Stimulated activated CD8-positive, alpha-beta memory T cell treated with anti-CD3 and anti-CD28 coated beads, Interleukin-4, amount 100 ng/mL, for 48 hours (primary cell): ENCODE results near the gene LDLRAD3.

Source experiments
- DNase-seq: peaks from one replicate; pipeline ENCODE4 v3.0.0-alpha.2; 2020

The LDLRAD3 gene

DNA sequence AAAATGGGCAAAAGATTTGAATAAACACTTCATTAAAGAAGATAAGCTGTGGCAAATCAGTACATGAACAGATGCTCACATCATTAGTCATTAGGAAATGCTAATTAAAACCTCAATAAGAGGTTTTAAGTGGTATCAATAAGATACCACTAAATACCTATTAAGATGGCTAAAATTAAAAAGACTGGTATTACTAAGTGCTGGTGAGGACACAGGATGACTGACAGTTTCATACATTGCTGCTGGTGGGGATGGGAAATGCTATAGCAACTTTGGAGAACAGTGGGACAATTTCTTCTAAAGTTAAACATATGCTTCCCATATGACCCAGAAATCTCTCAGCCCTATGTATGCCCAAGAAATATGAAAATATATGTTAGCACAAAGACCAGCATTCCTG lies 276.1 kb downstream of the LDLRAD3 start:
- DNase-seq, result no peak

DNA sequence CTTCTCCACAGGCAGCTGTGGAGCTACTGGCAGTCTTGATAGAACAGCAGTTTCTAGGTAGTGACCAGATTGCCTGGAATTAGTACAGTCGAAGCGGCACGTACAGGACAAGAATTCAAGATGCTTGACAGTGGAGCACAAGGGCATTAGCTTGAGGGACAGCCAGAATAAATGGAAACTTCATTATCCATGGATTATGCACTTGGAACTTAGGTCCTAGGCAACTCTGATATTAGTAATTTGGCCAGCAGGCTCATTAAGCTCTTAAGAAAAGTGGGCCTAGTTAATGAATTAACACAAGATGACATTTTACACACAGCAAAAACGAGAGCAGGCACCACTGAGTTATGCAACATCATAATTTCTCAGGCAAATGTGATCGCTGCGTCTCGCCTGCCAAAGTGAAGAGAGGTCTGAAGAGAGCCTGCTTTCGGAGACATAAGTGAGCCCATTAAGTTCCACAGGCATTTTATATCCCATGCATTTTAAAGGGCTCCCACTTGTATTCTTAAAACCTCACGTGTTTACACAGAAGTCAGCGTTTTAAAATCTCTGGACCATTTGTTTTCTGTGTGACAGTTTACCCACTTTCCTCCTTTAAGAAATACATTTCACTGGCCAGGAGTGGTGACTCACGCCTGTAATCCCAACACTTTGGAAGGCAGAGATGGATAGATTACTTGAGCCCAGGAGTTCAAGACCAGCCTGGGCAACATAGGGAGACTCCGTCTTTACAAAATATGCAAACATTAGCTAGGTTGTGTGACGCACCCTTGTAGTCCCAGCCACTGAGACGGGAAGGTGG lies 279.2 kb downstream of the LDLRAD3 start:
- no peak for DNase-seq

- DNase-seq, result no peak
These were observed 280.5 kb downstream of the LDLRAD3 start for GRCh38 chr11:36224209-36224882.

DNA sequence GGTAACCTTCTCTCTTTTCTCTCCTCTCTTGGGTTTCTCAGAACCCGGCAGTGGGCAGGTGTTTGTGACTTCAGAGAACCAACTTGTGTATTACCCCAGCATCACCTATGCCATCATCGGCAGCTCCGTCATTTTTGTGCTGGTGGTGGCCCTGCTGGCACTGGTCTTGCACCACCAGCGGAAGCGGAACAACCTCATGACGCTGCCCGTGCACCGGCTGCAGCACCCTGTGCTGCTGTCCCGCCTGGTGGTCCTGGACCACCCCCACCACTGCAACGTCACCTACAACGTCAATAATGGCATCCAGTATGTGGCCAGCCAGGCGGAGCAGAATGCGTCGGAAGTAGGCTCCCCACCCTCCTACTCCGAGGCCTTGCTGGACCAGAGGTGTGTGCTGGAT lies 283.2 kb downstream of the LDLRAD3 start:
- DNase-seq, result no peak

- DNase-seq, result no peak
These were observed 284.8 kb downstream of the LDLRAD3 start for GRCh38 chr11:36228689-36229088.

DNA sequence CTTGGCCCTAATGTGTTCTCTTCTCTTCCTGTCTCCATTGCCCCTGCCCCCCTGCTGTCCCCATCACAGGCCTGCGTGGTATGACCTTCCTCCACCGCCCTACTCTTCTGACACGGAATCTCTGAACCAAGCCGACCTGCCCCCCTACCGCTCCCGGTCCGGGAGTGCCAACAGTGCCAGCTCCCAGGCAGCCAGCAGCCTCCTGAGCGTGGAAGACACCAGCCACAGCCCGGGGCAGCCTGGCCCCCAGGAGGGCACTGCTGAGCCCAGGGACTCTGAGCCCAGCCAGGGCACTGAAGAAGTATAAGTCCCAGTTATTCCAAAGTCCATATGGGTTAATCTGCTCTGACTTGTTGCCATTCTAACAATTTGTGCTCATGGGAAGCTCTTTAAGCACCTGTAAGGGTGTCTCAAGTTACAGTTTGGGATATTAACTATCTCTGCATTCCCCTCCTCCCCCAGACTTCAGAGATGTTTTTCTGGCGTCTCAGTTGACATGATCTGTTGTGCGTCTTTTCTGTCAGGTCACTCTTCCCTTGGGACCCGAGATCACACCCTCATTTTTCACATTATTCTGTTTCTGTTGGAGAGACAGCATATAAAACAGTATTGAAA lies 285.3 kb downstream of the LDLRAD3 start:
- DNase-seq, result no peak

GRCh38 chr11:36230779-36231699 lies 287.2 kb downstream of the LDLRAD3 start:
- DNase-seq, result no peak

- DNase-seq, result no peak
These were observed 289.3 kb downstream of the LDLRAD3 start for GRCh38 chr11:36233204-36233603.

DNA sequence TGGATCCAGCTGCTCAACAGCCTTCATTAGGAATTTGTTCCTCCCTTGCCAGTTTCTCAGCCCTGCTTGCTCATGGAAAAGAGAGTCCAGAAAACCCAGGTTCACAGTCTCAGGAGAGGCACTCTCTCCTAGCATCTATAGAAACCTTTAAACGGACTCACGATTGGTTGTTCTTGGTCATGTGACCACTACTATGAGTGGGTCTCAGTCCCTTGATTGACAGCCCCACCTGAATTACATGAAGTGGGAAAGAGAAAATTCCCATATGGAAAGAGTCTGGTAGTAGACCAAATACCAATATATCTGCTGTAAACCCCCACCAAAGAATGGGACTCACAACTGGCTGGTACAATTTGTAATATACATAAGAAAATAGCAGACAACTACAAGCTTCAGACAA lies 291.0 kb downstream of the LDLRAD3 start:
- no peak for DNase-seq

DNA sequence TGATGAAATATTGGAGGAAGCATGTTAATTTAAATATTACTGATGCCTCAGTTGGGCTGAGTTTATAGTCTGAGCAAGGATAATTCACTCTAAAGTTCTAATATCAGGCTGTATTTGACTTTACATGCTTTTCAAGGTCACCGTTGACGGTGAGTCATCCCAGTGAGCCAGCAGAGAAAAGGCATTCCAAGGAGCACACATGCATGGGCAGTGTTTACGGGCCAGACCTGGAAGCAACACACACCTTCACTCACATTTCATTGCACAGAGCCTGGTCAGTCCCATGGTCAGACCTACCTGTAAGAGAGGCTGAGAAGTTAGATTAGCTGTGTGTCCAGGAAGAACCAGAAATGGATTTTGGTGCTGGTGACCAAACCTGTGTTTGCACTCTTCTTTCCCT lies 291.9 kb downstream of the LDLRAD3 start:
- DNase-seq, result no peak

- no peak for DNase-seq
These were observed 293.5 kb downstream of the LDLRAD3 start for GRCh38 chr11:36237391-36237790.

DNA sequence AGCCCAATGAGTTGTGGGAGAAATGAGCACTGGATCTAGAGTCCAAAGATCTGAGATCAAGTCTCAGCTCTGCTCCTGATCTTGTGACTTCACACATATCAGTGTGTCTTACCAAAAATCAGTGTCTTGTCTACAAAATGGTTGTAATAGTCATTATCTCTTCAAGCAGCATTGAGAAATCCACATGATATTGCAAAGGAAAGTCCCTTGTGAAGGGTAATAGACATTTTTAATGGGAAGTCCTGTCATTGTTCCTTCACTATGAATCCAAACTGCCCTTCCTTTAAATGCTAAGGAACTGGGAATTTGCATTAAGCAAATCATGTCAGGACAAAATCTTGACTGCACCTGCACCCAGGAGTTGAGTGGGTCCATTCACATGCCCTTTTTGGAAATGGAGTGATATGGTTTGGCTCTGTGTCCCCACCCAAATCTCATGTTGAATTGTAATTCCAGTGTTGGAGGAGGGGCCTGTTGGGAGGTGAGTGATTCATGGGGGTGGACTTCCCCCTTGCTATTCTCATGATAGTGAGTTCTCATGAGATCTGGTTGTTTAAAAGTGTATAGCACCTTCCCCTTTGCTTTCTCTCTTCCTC lies 294.3 kb downstream of the LDLRAD3 start:
- DNase-seq, result no peak

GRCh38 chr11:36238881-36239280 lies 295.0 kb downstream of the LDLRAD3 start:
- no peak for DNase-seq

DNA sequence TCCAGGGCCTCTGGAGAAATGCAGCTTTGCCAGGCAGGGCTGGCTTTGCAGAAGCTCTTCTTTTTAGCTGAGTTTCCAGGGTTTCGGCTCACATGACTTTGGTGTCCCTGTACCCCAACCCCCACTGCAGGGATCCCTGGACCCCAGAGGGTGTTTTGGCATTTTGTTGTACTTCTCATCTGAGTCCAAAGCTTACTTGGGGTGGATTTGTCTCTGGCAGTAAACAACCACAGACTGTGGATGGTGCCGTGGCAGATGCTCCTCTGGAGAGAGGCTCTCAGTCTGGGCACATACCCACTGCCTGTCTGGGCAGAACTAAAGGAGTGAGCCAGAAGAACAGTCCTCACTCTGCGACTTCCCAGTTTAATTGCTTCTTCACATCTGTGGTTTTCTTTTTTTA lies 295.8 kb downstream of the LDLRAD3 start:
- no peak for DNase-seq

- DNase-seq, result no peak
These were observed 296.3 kb downstream of the LDLRAD3 start for GRCh38 chr11:36240173-36240572.

GRCh38 chr11:36240801-36241200 lies 296.9 kb downstream of the LDLRAD3 start:
- DNase-seq, result no peak

DNA sequence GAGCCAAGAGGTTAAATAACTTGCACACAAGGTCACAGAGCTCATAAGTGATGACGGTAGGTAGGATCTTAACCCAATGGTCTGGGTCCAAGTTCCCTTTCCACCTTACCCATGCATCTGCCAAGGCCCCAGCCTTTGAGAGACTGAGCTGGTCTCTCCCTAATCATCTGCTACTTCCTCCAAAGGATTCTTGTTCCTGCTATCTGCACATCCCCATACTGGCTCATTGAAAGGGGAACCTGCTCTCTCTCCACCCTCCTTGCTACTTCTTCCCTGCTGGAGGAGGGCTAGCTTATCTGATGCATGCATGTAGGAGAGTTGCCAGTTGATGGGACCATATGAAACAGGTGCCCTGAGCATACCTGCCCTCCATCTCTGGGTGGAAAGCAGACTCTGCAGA lies 297.6 kb downstream of the LDLRAD3 start:
- no peak for DNase-seq

GRCh38 chr11:36243641-36244040 lies 299.8 kb downstream of the LDLRAD3 start:
- DNase-seq, result no peak

DNA sequence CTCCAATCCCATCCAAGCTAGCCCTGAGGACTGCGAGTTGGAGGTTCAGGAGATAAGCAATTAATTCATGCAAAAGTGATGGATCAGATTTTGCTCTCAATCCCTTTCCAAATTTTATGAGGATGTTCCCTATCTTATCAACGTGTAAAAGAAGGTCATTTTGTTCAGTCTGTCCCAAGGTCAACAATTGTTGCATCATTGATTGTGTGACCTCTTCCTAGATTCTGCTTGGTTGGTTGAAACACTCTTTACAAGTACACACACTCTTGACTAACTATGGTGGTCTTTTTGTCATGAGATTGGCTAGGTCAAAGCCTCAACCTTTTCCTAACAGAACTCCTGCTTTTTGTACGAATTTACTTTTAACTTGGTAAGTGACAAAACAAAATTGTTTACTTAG lies 303.6 kb downstream of the LDLRAD3 start:
- no peak for DNase-seq

DNA sequence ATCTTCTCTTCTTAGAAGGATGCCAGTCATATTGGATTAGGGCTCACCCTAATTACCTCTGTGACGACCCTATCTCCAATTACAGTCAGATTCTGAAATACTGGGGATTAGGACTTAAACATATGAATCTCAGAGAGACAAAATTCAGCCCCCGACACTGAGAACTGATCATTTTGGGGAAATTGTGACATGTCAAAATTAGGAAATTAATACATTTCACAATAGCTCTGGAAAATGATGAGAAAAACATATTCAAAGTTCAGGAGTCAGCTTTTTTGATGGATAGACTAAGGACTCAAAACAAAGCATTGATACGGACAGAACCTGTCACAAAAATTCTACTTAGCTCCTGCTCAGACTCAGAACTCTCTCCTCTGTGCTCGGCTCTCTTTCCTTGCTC lies 304.6 kb downstream of the LDLRAD3 start:
- no peak for DNase-seq

GRCh38 chr11:36249246-36249645 lies 305.4 kb downstream of the LDLRAD3 start:
- no peak for DNase-seq

- no peak for DNase-seq
These were observed 308.0 kb downstream of the LDLRAD3 start for GRCh38 chr11:36251823-36252222.

- no peak for DNase-seq
These were observed 309.4 kb downstream of the LDLRAD3 start for GRCh38 chr11:36253238-36253637.
